Activated naive CD8-positive, alpha-beta T cell treated with anti-CD3 and anti-CD28 coated beads for 36 hours (primary cell): ENCODE results near the gene YTHDF1. TPM values are rescaled to one million over a fixed set of nuclear protein-coding genes. Genes with fewer than 3 reads are reported as not detected.
A peak's percentile ranks its signal among the peaks of the same experiment; 100 is the strongest.

Experiments used
- DNase-seq: peaks from one replicate; pipeline ENCODE4 v3.0.0; 2021
- H3K27ac Mint-ChIP-seq: one replicate; pipeline ENCODE4 v1.8.0; 2022; ENCODE audit warnings: mild to moderate bottlenecking, moderate library complexity, mixed read lengths
- H3K27me3 Mint-ChIP-seq: one replicate; pipeline ENCODE4 v1.8.0; 2022; ENCODE audit warnings: mild to moderate bottlenecking, mixed read lengths
- H3K36me3 Mint-ChIP-seq: one replicate; pipeline ENCODE4 v1.8.0; 2021; ENCODE audit warnings: mild to moderate bottlenecking, mixed read lengths
- H3K4me1 Mint-ChIP-seq: one replicate; pipeline ENCODE4 v1.8.0; 2021; ENCODE audit warnings: mixed read lengths
- H3K4me3 Mint-ChIP-seq: one replicate; pipeline ENCODE4 v1.8.0; 2022; ENCODE audit warnings: mild to moderate bottlenecking, moderate library complexity, mixed read lengths
- H3K9me3 Mint-ChIP-seq: one replicate; pipeline ENCODE4 v1.8.0; 2022; ENCODE audit warnings: mixed read lengths
- total RNA-seq, 2 experiments: library from RNA; stranded (reverse); gene quantifications; one replicate each; pipeline ENCODE4 v1.2.3, GENCODE V29; 2021

Gene YTHDF1
- total RNA-seq, 2 experiments from 2014 or later = 47.4 to 48.3 TPM

- Mint-ChIP-seq H3K36me3 (peaks cover 37% of the 10 kb centered on the region), H3K4me1 (peaks cover 53% of the 10 kb centered on the region), H3K4me3 (no peak overlapping the region), H3K27me3 (no peaks in the 10 kb centered on the region), H3K9me3 (no peaks in the 10 kb centered on the region), H3K27ac (no peak overlapping the region)
- no peak for DNase-seq
These were observed 3.1 kb downstream of the YTHDF1 start for GRCh38 chr20:63212792-63213191.

DNA sequence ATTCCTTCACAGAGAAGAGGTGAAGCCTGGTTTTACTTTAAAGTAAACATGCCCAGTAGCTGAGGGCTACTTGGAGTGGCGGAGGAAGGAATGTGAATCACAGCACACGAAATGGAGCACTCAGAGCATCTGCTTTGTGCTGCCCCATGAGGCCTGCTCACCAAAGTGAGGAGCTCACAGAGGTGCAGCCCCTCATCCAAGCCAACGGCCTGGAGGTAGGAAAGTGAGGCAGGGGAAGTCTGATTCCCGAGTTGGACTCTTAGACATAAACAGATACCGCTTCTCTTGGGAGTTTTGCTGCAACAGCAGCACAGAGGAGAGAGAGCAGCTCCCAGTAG is 3.6 kb downstream of the YTHDF1 start:
- Mint-ChIP-seq H3K27me3 (no peaks in the 10 kb centered on the region), H3K36me3 (peaks cover 37% of the 10 kb centered on the region), H3K4me3 (no peak overlapping the region), H3K4me1 (peaks cover 54% of the 10 kb centered on the region), H3K27ac (no peak overlapping the region), H3K9me3 (no peaks in the 10 kb centered on the region)
- no peak for DNase-seq

DNA sequence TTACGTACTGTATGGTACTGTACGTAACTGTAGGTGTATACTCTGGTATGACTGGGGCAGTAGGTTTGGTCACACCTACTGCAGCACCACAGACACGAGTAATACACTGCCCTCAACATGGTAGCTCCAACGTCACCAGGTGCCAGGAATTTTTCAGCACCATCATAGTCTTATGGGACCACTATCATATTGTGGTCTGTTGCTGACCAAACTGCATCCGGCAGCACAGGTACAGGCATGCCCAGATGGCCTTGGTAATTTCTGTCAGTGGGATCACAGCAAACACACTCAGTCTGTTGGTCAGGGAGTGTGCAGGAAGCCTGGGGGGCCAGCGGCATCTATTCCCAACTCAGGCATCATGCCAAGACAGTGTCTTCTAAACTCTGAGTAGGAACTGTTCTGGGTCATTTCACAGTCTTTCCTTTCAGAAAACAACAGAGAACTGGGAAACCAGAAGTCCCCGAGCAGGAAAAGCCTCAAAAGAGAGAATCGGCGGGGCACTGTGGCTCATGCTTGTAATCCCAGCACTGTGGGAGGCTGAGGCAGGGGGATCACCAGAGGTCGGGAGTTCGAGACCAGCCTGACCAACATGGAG is 5.8 kb downstream of the YTHDF1 start:
- no peak for DNase-seq
- H3K36me3 Mint-ChIP-seq = peaks cover 38% of the 10 kb centered on the region
- no peak overlapping the region for H3K4me3 Mint-ChIP-seq
- no peaks in the 10 kb centered on the region for H3K27me3 Mint-ChIP-seq
- peaks cover 52% of the 10 kb centered on the region for H3K4me1 Mint-ChIP-seq
- no peak overlapping the region for H3K27ac Mint-ChIP-seq
- H3K9me3 Mint-ChIP-seq = no peaks in the 10 kb centered on the region

DNA sequence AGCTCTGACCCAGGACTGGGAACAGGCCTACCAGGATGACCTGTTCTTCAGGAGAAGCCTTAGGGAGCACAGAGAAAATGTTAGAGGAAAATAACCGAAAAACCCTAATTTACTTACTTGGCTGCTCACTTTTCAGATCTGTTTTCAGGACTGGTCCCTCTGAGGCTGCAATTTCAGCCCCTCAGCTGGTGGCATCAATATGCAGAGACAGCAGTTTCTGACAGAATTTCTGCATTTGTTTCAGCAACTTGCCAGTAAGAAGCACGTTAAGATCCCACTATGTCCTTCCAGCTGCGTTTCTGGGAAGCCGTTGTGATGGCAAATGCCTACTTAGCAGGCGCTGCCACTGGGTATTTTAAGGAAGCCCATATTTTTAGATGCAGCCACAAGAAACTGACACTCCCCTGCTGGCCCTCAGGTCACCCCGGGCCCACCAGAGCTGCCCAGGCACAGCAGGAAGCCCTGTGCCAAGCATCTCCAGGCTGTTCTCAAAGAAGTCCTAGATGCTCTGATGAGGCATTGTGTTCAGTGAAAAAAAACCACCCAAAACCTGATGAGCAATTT is 7.5 kb downstream of the YTHDF1 start:
- Mint-ChIP-seq H3K27me3 (no peaks in the 10 kb centered on the region), H3K4me3 (no peak overlapping the region), H3K9me3 (no peaks in the 10 kb centered on the region), H3K27ac (no peak overlapping the region), H3K4me1 (peaks cover 42% of the 10 kb centered on the region), H3K36me3 (peaks cover 24% of the 10 kb centered on the region)
- no peak for DNase-seq

DNA sequence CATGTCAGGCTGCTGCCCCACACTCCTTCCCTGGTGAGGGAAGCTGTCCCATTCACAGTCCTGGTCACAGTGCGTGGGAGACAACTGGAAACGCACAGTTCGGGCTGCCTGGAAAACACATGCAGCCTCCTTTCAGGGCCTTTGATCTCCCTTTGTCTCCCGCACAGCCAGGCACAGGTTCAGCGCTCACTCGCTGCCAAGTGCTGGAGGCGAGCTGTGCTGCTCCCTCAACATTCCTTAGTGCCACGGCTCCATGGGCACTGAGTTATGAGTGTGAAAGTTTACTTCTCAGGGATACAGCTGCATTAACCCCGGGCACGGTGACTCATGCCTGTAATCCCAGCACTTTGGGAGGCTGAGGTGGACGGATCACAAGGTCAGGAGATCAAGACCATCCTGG is 9.1 kb downstream of the YTHDF1 start:
- no peak for DNase-seq
- H3K9me3 Mint-ChIP-seq = no peaks in the 10 kb centered on the region
- no peak overlapping the region for H3K4me3 Mint-ChIP-seq
- peaks cover 13% of the 10 kb centered on the region for H3K36me3 Mint-ChIP-seq
- H3K27ac Mint-ChIP-seq = no peak overlapping the region
- H3K4me1 Mint-ChIP-seq = peaks cover 29% of the 10 kb centered on the region
- H3K27me3 Mint-ChIP-seq = no peaks in the 10 kb centered on the region

DNA sequence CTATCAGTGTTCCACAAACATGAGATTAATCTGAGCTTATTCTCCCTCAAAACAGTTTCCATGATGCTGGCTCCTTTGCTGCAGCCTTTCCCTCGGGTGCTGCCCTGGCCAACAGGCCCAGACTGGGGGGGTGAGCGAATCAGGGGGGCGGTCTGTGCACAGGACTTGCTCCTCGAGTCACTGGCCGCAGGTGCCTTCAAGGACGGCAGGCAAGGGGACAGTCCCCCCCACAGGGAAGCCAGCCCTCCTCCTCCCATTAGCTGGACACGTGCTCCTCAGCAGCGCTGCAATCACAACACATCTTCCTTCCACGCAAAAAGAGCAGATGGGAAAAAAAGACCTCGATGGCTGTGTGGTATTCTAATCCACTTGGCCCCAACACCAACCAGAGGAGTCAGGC is 10.0 kb downstream of the YTHDF1 start:
- Mint-ChIP-seq H3K27ac (no peak overlapping the region), H3K27me3 (no peaks in the 10 kb centered on the region), H3K4me1 (peaks cover 32% of the 10 kb centered on the region), H3K36me3 (peaks cover 12% of the 10 kb centered on the region), H3K9me3 (no peaks in the 10 kb centered on the region), H3K4me3 (no peak overlapping the region)
- DNase-seq = no peak

GRCh38 chr20:63204362-63204761 is 11.6 kb downstream of the YTHDF1 start:
- H3K4me1 Mint-ChIP-seq = peaks cover 24% of the 10 kb centered on the region

DNA sequence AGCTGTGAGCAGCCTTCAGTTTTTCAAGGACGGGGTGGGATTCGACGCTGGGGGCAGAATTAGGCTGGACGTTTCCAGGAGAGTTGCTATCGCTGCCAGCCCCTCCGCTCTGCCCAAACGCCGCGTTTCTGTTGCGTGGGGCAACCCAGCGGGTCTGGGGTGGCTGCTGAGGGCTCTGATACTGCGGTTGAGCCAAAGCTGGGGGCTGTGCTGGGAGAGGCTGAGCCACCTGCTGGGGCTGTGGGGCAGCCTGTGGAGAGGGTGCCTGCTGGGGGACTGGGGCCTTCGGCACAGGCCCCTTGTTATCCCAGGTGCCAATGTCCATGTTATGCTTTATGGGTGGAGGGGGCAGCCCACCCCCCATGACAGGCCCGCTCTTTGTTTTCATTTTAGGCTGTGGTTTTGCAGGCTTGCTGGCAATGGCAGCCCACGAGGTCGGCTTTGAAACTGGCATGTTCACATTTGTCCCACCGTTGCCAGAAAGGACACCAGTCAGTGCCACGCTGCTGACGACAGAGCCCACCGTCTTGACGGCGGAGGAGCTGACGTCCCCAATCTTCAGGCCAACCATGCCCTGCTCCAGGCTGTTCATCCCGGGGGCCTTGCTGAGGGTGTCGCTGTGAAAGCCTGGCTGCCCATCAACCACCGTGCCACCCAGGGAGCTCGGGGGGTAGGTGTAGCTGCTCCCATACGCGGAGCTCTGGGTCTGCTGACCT is 13.0 kb downstream of the YTHDF1 start:
- DNase-seq = no peak
- H3K27ac Mint-ChIP-seq = no peak overlapping the region
- H3K27me3 Mint-ChIP-seq = no peaks in the 10 kb centered on the region

More at GRCh38 chr20:63204362-63204761, 11.6 kb downstream of the YTHDF1 start:
- Mint-ChIP-seq H3K36me3 (peaks cover 11% of the 10 kb centered on the region), H3K27me3 (no peaks in the 10 kb centered on the region), H3K27ac (no peak overlapping the region), H3K4me3 (no peak overlapping the region), H3K9me3 (no peaks in the 10 kb centered on the region)
- DNase-seq = no peak

GRCh38 chr20:63202021-63202420 is 13.9 kb downstream of the YTHDF1 start:
- H3K36me3 Mint-ChIP-seq = peaks cover 21% of the 10 kb centered on the region

More for the DNA sequence above, 13.0 kb downstream of the YTHDF1 start:
- no peak overlapping the region for H3K4me3 Mint-ChIP-seq
- H3K36me3 Mint-ChIP-seq = peaks cover 11% of the 10 kb centered on the region
- no peaks in the 10 kb centered on the region for H3K9me3 Mint-ChIP-seq
- H3K4me1 Mint-ChIP-seq = peaks cover 22% of the 10 kb centered on the region

DNA sequence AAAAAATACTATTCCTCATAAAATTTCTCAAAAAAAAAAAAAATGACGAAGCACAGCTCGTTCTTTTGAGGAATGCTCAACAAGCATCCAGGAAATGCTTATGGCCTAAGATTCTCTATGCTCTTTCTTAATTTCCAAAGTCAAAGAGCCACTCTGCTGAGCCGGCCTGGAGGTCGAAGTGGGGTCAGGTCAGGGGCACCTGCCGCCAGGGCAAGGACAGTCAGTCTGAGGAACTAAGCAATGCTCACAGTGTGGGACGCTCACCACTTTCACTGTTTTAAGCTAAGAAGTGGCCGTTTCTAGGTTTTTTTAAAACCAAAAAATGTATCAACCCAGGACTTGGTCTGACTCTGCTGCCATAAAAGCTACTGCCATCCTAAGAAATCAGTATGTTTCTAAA is 17.3 kb downstream of the YTHDF1 start:
- Mint-ChIP-seq H3K9me3 (no peaks in the 10 kb centered on the region), H3K4me3 (no peak overlapping the region), H3K27me3 (no peaks in the 10 kb centered on the region), H3K4me1 (peaks cover 31% of the 10 kb centered on the region), H3K36me3 (peaks cover 19% of the 10 kb centered on the region), H3K27ac (no peak overlapping the region)
- no peak for DNase-seq

More at GRCh38 chr20:63202021-63202420, 13.9 kb downstream of the YTHDF1 start:
- Mint-ChIP-seq H3K4me3 (no peak overlapping the region), H3K4me1 (peaks cover 28% of the 10 kb centered on the region), H3K27me3 (no peaks in the 10 kb centered on the region), H3K27ac (no peak overlapping the region), H3K9me3 (no peaks in the 10 kb centered on the region)
- no peak for DNase-seq

GRCh38 chr20:63196768-63197470 is 19.0 kb downstream of the YTHDF1 start:
- Mint-ChIP-seq H3K36me3 (peaks cover 19% of the 10 kb centered on the region), H3K4me1 (peaks cover 31% of the 10 kb centered on the region), H3K27me3 (no peaks in the 10 kb centered on the region), H3K4me3 (no peak overlapping the region), H3K9me3 (no peaks in the 10 kb centered on the region), H3K27ac (peak overlapping the region; percentile 54)
- DNase-seq = no peak

DNA sequence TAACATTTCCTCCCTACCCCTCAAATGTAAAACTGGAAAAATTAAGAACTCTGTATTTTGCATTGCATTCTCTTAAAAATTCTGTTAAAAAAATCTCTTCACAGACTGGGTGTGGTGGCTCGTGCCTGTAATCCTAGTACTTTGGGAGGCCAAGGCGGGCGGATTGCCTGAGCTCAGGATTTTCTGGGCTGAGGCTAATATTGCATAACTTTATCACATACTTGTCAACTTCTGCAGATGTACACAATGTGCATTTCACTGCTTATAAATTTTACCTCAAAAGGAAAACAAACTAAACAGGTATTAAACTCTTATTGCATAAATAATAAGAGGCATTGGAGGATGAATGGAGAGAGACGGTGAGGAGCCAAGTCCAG is 21.1 kb downstream of the YTHDF1 start:
- Mint-ChIP-seq H3K27ac (no peak overlapping the region), H3K36me3 (peaks cover 15% of the 10 kb centered on the region), H3K4me3 (no peak overlapping the region), H3K27me3 (no peaks in the 10 kb centered on the region), H3K9me3 (no peaks in the 10 kb centered on the region), H3K4me1 (peaks cover 25% of the 10 kb centered on the region)
- no peak for DNase-seq

- Mint-ChIP-seq H3K27ac (no peak overlapping the region), H3K36me3 (peaks cover 13% of the 10 kb centered on the region), H3K4me3 (no peak overlapping the region), H3K9me3 (no peaks in the 10 kb centered on the region), H3K4me1 (peaks cover 21% of the 10 kb centered on the region), H3K27me3 (no peaks in the 10 kb centered on the region)
- DNase-seq = no peak
These were observed 21.7 kb downstream of the YTHDF1 start for GRCh38 chr20:63194007-63194796.

GRCh38 chr20:63192721-63193120 is 23.2 kb downstream of the YTHDF1 start:
- Mint-ChIP-seq H3K4me3 (no peak overlapping the region), H3K36me3 (peaks cover 10% of the 10 kb centered on the region), H3K9me3 (no peaks in the 10 kb centered on the region), H3K27ac (no peak overlapping the region), H3K27me3 (no peaks in the 10 kb centered on the region), H3K4me1 (peaks cover 14% of the 10 kb centered on the region)
- DNase-seq = no peak

DNA sequence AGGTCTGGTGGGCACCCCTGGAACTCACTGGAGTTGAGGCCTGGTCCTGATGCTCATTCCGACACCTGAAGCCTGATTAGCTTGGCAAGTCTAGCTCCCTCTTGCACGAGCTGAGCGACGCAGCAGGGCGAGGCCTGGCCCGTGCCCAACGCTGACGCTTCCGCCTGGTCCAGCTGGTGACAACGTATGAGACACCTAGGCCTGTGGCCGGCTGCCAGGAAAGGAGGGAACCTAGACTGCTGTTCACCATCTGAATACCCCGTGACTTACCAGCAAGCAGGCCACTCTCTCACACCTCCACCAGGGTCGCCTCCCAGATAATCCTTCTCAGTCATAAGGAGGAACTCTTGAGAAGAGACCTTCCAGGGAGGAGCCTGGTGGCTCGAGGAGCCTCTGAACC is 24.5 kb downstream of the YTHDF1 start:
- H3K4me3 Mint-ChIP-seq = no peak overlapping the region
- H3K27ac Mint-ChIP-seq = no peak overlapping the region
- DNase-seq = no peak
- H3K9me3 Mint-ChIP-seq = no peaks in the 10 kb centered on the region
- no peaks in the 10 kb centered on the region for H3K27me3 Mint-ChIP-seq
- H3K36me3 Mint-ChIP-seq = peaks cover 3% of the 10 kb centered on the region
- H3K4me1 Mint-ChIP-seq = peaks cover 2% of the 10 kb centered on the region
